CMK (cell line): Measurements from ENCODE around the gene PDXDC1.
"Not testable (repeated sequence)": the region's sequence is repeated elsewhere in the genome, so short reads cannot be mapped to it uniquely, and the experiment has no call there.

Source experiments
- DNase-seq: peaks from one replicate; pipeline ENCODE4 v3.0.0-alpha.2; 2010; ENCODE audit warnings: low read depth

PDXDC1 gene

DNA sequence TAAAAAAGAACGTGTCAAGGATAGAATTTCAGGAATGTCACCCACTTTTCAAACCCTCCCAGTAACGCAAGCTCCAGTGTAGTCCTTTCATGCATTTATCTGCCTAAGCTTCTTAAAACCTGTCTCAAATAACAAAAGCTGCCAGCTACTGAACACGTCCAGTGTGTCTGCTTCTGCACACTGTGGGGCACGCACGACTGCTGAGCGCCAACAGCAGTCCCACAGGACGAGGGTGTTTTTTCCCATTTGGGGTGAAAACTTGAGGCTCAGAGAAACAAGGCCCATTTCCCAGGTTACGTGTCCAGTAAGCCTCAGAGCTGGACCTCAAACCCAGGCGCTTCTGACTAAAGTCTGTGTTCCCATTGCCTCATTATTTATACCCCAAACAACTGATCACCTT, 63.9 kb downstream of the PDXDC1 start:
- DNase-seq = no peak

DNA sequence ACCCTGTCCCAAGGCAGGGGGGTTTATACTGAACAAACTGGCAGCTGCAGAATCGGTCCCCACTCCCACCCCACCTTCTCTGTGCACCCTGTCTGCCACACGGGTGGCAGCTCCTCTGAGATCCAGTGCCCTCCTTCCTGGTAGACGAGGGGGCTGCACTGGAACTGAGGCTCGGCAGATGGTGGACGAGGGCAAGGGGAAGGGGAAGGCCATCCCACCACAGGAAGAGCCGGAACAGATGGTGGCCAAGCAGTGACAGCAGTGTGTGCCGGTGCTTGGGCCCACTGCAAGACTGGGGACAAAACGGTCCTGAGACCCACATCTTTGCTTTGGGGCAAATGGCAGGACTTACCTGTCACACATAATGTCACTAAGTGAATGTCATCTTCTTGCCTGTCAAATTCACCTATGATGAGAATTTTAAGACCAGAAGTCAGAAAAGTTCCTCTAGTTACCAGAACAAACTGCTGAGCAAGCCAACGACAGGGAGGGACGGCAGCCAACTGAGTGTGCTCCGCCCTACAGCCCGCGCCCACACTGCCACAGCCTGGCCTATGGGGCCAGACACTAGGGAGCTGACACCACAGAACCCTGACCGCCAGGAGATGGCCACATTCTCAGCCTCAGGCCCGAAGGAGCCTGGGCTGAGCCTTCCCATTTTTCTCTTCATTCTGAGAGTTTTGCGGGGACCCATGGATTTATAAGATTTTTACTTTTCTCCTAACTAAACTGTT, 66.6 kb downstream of the PDXDC1 start:
- DNase-seq = no peak

DNA sequence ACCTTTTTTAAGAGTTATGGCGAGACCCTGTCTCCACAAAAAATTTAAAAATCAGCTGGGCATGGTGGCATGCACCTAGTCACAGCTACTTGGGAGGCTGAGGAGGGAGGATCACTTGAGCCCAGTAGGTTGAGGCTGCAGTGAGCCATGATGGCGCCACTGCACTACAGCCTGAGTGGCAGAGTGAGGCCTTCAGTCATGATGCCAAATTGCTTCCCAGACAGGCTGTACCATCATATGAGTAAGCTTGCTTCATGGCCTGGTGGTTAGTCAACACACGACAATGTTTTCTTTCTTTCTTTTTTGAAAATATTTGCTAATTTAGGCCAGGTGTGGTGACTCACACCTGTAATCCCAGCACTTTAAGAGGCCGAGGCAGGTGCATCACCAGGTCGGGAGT, 68.5 kb downstream of the PDXDC1 start:
- no peak for DNase-seq

DNA sequence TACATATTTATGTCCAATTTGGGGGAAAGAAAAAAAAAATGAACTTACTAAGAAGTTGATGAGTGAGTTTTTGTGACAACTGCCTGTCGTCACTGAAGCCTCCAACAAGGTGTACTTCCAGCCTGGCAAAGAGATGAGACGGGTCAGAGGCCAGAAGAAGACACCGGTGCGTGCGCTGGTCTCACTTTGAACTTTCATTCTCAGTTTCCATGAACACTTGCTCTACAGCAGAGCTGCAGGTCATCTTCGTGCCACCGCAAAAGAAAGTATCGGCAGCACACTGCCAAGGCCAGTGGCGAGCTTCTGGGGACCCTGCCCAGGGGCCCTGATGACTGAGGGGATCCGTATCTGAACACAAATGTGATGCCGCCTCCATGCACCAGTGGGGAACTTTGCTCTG, 69.5 kb downstream of the PDXDC1 start:
- no peak for DNase-seq

DNA sequence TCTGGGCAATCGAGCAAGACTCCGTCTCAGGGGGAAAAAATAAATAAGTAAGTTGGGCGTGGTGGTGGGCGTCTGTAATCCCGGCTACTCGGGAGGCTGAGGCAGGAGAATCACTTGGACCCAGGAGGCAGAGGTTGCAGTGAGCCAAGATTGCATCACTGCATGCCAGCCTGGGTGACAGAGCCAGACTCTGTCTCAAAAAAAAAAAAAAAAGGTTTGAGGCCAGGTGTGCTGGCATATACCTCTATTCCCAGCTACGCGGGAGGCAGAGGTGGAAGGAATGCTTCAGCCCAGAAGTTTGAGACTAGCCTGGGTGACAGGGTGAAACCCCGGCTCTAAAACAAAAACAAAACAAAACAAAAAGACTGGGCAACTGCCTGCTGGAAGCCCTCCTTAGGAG, 70.4 kb downstream of the PDXDC1 start:
- not testable (repeated sequence) for DNase-seq

DNA sequence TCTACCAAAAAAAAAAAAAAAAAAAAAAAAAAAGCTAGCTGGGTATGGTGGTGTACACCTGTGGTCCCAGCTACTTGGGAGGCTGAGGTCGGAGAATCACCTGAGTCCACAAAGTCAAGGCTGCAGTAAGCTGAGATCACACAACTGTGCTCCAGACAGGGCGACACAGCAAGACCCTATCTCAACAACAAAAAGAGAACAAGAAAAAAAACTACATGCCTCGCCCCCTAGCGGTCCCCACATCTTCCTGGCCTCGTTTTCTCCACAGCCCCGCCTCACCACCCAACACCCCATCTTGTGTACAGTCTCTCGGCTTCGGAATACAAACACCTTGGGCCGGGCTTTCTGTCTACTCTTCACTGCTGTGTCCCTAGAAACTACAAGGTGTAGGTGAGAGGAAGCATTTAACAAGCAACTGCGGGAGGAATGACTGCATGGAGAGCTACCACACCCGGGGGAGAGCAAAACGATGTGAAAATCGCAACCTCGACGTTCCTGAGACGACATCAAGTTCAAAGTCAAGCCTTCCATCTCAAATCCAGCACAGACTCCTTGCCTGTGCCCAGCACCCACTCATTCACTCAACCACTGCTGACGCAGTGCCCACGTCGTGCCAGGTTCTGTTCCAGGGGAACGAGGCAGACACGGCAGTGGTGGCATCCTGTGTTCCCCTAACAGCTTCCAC, 72.0 kb downstream of the PDXDC1 start:
- DNase-seq = no peak

DNA sequence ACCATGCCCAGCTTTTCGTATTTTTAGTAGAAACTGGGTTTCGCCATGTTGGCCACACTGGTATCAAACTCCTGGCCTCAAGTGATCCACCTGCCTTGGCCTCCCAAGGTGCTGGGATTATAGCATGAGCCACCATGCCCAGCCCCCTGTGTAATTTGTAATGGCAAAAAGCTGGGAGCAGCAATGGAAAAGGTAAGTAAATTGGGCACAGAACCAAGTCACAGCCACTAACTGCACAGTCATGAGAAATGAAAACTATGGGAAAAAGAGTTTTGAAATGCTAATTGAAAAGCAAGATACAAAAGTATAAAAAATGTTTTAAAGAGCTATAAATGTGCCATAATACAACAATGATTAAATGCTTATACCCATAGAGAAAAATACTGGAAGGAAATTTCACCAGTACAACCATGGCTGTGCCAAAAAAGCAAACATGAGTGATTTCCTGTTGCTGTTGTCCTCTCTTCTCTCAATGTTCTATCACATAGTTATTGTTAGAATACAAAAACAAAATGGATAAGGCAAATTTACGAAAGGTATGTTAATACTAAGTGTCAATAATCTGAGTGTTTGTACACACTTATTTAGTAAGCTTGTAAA, 74.9 kb downstream of the PDXDC1 start:
- no peak for DNase-seq

DNA sequence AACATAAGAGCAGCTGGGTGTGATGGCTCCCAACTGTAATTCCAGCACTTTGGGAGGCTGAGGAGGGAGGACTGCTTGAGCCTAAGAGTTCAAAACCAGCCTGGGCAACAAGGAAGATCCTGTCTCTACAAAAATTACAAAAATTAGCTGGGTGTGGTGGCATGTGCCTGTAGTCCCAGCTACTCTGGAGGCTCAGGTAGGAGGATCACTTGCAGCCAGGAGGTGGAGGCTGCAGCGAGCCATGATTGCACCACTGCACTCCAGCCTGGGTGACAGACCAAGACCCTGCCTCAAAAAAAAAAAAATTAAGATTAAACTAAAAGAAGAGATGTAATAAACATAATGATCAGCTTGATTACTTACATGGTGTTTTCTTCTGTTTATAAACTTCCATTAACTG, 75.6 kb downstream of the PDXDC1 start:
- not testable (repeated sequence) for DNase-seq

DNA sequence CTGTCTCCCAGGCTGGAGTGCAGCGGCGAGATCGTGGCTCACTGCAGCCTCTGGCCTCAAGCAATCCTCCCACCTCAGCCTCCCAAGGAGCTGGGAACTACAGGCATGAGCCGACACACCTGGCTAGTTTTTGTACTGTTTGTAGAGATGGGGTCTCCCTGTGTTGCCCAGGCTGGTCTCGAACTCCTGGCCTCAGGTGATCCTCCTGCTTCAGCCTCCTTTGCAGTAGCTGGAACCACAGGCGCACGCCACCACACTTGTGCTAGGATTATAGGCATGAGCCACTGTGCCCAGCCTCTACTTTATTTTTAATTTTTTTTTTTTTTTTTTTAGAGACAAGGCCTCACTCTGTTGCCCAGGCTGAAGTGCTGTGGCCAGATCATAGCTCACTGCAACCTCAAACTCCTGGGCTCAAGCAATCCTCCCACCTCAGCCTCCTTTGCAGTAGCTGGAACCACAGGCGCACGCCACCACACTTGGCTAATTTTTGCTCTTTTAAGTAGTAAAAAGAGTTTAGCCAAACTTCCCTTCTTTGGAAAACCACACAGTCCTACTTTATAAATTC, 76.6 kb downstream of the PDXDC1 start:
- no peak for DNase-seq

DNA sequence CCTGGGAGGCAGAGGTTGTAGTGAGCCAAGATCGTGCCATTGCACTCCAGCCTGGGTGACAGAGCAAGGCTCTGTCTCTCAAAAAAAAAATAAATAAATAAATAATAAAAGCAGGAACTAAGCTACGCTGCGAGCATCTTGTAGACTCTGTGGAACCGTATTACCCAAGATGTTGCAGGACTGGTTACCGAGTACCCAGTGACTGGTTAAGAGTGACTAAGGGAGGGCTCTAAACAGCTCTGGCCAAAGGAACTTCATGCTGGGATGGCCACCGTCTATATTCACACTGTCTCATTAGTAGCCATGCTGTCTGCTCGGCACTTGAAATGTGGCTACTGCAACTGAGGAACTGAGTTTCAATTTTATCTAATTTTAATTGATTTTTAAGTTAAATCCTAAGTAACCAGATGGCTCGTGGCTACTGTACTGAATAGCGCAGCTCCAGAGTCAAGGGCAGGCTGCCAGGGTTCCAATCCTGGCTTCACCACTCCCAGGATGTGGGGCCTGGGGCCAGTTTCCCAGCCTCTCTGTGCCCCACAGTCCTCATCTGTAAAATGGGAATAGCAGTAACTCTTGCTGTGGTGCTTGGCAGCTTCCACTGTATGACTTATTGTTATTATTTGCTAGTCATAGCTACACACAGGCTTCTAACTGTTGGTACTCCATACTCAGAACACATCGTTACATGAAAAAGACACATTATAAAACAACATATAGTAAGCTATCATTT, 78.1 kb downstream of the PDXDC1 start:
- no peak for DNase-seq

DNA sequence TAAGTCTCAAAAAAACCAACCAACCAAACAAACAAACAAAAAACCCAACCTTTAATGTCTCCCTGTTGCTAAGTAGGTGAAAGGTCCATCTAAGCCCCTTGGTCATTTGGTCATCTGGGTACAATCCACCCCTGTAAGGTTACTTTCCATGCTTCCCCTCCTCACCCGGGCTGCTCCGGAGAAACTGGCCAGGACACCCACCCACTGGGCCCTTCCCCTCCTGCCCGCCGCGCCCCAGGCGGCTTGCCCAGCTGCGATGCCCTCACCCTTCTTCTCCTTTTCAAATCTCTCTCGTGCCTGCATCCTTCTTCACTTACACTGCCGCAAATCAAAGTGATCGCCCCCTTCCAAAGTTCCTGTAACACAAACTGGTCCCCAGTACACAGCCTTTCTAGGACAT, 79.1 kb downstream of the PDXDC1 start:
- DNase-seq = no peak

DNA sequence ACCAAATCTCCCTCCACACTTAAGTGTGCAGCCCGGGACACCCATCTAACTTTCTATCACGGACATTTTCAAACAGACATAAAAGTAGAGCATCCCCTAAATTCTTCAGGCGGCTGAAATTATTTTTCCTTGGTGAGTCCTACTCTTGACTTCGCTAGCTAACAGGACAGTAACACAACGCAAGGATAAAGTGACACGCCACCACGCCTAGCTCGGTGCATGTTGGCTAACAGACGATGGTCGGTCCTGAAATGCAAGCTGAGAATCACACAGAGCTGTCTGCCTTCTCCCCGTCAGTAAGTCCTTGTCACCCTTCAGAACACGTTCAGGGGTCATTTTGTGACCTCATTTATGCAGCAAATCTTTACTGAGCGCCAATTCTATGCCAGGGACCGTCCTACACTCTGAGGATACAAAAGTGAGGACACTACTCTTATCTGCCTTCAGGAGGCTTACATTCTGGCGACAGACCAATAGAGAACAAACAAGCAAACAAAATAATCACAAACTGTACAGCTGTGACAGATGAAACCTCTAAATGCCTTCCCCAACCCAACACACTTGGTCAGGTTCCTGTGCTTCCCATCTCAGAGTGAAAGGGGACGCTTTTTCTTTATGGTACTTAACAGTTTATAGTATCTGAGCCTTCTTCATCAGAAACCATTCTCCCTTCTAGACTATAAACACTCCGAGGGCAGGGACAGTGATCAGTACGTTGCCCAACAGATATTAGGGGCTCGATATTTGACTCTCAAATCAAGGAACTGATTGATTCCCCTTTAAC, 79.7 kb downstream of the PDXDC1 start:
- DNase-seq = no peak

DNA sequence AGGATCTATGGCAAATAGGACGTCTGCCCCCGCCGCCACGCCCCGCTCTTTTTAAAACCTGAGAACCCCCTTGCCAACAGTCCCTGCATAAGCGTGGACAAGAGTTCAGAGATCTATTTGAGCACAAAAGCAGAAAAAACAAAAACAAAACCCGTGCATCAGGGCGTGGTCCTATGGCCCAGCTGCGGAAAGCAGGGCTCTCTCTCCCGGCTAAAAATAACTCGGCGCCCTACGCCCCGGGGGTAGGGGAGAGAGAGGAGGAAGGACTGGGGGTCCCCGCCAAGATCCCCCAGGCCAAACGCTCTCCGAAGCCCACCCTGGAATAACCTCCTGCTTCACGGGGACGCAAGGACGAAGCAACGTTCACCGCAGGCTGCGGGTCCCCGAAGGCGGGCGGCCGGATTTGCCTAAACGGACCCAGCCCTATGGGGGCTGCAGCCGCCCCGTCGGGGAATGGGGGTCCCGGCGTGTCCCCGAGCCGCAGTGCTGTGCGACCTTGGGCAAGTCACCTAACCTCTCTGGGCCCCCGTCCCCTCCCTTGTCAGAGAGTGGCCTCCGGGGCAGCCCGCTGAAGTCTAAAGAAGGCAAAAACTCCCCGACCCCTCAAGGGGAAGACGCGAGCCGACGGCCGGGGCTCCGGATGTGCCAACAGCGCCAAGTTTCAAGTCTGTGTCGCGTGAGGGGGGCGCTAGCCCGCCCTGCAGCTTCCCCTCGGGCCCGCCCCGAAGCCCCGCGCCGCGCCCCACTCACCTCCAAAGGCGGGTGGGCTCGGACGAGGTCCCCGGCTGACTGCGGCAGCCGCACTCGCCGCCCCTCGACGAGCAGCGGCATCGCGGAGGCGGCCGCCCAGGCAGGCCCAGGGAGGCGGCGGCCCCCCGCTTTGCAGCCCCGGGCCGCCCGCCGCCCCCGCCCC, 80.6 kb downstream of the PDXDC1 start:
- peak; percentile 61 for DNase-seq

DNA sequence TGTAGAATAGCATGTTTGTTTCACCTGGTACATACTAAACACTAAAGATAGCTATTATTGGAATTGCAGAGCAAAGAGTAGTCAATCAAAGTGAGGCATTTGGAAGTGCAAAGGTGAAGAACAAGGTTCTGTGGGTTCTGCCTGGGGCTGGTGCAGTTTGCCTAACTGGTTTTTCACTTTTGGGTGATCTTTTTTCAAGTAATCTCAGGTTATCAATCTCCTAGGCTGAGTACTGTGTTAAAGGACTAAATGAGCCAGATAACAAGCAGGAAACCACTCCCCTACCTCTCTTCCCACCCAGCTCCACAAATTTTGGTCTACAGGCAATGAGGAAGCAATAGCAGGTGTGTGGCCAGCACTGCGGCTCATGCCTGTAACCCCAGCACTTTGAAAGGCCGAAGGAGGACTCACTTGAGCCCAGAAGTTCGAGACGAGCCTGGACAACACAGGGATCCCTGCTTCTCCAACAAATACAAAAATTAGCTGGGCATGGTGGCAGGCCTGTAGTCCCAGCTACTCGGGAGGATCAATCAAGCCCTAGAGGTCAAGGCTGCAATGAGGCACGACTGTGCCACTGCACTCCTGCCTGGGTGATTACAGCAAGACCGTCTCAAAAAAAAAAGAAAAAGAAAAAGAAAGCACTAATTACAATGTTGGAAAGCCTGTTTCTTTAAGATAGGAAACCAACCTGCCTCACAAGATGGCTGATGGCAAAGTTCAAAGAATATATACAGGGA, 83.0 kb downstream of the PDXDC1 start:
- no peak for DNase-seq

DNA sequence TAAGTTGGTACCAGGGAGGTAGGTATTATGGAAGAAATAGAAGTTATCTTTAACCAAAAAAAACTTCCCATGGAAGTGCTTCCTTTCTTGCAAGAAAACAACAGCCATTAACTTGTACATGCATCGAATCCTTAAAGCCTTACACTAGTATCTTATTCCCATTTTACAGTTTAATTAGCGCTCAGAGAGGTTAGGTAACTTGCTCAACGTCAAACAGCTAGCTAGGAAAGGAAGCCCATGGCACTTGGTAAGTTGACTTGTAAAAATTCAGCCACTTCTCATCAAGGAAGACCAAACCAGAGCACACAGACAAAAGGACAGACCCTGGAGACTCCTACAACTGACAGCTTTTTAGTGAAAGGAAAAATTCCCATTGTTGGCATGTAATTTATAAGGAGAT, 84.5 kb downstream of the PDXDC1 start:
- no peak for DNase-seq

DNA sequence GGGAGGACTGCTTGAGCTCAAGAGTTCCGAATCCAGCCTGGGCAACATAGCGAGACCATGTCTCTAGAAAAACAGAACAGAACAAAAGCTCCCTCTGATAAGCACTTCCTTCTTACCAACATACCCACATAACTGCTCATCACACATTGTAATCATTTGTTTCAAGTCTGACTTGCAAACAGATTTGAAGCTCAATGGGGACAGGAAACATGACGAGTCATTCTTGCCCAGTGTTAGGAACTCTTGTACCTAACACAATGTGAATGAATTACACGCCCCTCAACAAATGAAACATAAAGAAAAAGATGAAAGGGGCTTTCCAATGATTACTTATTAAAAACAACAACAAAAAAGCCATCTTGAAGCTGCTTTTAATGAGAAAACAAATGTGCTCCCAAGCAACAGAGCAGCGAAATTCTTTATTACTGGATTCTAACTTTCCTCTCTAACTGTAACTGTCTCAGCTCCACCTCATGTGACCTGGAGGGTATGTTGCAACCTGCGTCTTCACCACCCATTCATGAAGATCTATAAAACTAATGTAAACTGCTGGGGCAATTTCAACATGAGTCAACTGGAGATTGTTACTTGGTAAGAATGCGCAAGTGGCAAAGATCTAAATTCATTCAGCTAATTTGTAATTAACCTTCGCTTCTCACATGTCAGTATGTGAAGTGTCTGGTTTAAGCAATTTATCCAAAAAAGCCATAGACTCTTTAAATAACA, 87.4 kb downstream of the PDXDC1 start:
- DNase-seq = not testable (repeated sequence)

DNA sequence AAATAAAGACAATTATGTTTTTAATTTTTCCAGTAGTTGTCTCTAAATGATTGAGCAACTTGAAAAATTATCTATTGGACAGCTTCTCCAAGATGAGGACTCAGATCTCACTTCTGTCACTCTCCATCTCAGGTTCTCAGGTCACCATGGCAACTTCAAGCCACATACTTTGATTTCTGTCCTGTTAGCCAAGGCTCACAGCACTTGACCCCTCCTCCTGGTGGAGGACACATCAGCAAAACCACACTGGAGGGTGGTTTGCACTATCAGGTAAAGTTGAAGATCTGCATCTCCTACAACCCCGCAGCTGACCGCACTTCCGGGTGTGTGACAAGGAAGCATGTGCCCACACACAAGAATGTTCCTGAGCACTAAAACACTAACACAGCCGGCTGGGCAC, 91.1 kb downstream of the PDXDC1 start:
- DNase-seq = not testable (repeated sequence)

DNA sequence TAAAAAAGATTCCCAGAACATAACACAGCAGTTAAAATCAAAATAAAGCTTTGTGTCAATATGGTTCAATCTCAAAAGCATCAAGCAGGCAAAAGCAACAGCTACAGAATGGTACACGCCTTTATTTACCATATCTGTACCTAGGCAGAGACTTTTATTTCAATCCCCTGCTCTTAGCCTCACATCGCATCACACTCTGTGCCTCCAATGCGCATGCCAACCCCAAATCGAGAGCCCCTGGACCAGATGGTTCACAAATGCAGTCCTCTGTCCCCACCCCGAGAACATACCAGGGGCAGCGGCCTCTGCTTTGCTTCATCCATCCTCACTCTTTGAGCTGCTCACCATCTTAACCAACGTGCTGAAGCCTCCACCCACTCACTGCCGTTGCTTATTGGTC, 91.9 kb downstream of the PDXDC1 start:
- not testable (repeated sequence) for DNase-seq

DNA sequence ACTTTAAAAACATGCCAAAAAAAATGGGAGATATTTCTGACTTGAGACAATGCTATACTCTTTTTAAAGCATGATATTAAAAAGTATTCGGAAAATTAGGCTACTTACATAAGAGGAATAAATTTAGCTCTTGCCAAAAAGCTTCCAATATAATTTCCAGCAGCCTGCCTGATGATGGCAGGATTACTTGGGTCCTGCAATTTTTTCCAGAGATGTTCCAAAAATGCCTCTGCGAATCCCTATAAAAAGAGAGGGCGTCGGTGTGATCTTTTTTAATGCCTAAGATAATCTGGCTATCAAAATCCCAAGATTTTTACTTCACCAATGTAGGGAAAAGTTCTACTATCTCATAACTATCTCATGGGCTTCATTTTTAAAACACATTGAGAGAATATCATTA, 96.2 kb downstream of the PDXDC1 start:
- not testable (repeated sequence) for DNase-seq
